Eye (tissue), 1 donor: ENCODE data around the gene ATG4C.

ENCODE experiments used
- DNase-seq: peaks from one replicate; pipeline ENCODE4 v3.0.0-alpha.2; 2015

Gene ATG4C

DNA sequence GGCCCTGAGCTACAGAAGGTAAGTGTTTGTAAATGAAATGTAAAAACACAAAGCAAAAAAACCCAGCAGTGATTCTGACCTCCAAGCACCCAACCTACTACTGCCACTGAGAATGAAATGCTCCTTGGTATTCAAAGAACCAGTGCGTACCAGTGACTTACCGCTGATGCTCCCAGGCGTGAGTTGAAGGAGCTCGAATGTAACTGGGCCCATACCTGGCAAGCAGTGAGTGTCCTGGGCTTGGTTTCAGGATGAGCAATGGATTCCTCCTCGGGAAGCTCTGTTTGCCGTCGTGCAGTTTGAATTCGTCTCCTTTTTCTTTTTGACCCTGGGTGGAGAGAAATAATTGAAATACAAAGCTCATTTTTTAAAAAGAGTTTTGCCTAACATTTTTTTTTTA, 121.9 kb downstream of the ATG4C start:
- no peak for DNase-seq

DNA sequence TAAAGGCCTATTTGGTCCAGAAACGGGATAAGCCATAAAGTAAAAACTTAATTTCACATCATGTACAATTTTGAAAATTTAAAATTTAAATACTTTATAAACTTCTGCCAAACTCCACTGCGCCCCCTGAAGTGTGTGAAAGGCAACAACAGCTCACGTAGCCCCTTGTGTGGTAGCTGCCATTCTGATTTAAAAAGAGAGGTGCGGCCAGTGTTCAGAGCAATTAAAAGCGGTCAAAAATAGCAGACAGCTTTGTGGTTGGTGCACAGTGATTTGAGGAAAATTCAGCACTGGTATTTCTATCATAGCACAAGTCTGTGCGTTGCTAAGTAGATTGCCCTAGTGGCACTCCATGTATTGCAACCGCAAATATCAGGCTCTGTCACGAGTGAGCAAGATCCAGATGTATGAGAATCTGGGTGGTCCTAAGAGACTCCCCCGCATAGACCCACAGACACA, 122.5 kb downstream of the ATG4C start:
- DNase-seq = peak; percentile 33

DNA sequence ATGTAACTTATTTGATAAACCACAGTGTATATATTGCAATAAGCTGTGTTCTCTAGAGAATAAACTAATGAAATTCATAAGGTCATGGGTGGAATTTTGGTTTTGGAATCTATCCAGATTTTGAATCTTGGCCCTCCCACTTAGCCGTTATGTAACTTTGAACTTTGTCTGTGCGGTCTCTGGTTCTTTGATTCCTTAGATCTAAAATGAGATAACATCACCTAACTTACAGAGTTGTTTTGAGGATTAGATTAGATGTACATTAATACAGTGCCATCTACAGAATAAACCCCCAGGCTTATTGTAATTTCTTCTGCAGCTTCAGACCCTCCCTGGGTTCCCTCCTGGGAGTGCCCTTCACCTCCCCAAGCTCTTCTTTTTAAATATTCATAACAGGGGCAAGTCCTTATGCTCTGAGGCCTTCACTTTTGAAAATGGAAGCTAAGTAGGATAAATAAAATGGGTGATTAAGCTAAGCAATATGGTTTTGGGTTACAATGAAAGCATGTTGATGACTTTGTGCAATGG, 124.3 kb downstream of the ATG4C start:
- no peak for DNase-seq

DNA sequence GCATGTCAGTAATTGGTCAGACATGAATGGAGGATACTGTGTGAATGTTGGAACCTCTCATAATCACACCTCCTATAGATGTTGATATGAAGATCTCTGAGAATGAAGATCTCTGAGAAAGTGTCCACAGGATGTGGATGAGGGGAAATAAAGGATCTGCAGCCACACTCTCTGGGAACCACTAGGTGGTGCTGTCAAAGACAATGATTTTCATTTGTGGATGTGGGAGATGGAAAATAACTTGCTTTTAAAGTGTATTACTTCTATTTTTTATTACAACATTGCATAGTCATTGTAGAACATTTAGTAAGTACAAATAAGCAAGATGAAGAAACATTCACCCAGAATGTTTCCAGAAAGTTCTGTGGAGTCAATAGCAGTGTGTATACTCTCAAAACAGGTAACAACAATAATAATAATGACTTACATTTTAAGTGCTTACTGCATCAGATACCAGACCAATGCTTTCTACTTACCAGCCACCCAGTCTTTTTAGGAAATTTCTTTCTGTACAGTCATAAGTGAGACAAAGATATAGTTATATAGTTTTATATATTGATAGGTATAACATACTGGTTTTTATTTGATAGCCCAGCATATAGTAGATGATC, 128.2 kb downstream of the ATG4C start:
- no peak for DNase-seq
